ENCODE data around the gene PLCB4. TPM values are rescaled to one million over a fixed set of nuclear protein-coding genes. Genes with fewer than 3 reads are reported as not detected.
A peak's percentile ranks its signal among the peaks of the same experiment; 100 is the strongest.

PLCB4 gene
- total RNA-seq, 1 donor from 2014 or later, result 20.6 TPM

- Mint-ChIP-seq H3K36me3 (peaks cover 8% of the 10 kb centered on the region), H3K9me3 (peaks cover 5% of the 10 kb centered on the region), H3K4me3 (no peak overlapping the region), H3K4me1 (peaks cover 23% of the 10 kb centered on the region), H3K27me3 (ENCODE audit: insufficient read depth, low read depth) (no peaks in the 10 kb centered on the region), H3K27ac (peak overlapping the region; percentile 10)
- no peaks in the 10 kb centered on the region for H4K20me1 ChIP-seq (ENCODE audit: low read depth)
- DNase-seq (ENCODE audit: low spot score), result no peak
- no peaks in the 10 kb centered on the region for H3K27me3 ChIP-seq
- H3K27ac ChIP-seq, result no peak overlapping the region
- peak overlapping the region; percentile 34 for H3K4me2 ChIP-seq
- no peak overlapping the region for H2AFZ ChIP-seq (replicated peaks)
- H3K4me1 ChIP-seq, result peaks cover 14% of the 10 kb centered on the region
- no peak overlapping the region for H3K4me3 ChIP-seq
- H3K79me2 ChIP-seq (ENCODE audit: low read depth), result no peaks in the 10 kb centered on the region
- H3K9me3 ChIP-seq (ENCODE audit: low read depth), result no peaks in the 10 kb centered on the region
- H3K9ac ChIP-seq, result no peak overlapping the region
- no peaks in the 10 kb centered on the region for H3F3A ChIP-seq (ENCODE audit: low read depth)
- H3K36me3 ChIP-seq, result no peaks in the 10 kb centered on the region
- TF ChIP-seq EZH2phosphoT487 (IDR thresholded peaks at IDR 0.05) (no peak), EZH2 (IDR thresholded peaks at IDR 0.05) (no peak)
- TF ChIP-seq, protein P1, sequence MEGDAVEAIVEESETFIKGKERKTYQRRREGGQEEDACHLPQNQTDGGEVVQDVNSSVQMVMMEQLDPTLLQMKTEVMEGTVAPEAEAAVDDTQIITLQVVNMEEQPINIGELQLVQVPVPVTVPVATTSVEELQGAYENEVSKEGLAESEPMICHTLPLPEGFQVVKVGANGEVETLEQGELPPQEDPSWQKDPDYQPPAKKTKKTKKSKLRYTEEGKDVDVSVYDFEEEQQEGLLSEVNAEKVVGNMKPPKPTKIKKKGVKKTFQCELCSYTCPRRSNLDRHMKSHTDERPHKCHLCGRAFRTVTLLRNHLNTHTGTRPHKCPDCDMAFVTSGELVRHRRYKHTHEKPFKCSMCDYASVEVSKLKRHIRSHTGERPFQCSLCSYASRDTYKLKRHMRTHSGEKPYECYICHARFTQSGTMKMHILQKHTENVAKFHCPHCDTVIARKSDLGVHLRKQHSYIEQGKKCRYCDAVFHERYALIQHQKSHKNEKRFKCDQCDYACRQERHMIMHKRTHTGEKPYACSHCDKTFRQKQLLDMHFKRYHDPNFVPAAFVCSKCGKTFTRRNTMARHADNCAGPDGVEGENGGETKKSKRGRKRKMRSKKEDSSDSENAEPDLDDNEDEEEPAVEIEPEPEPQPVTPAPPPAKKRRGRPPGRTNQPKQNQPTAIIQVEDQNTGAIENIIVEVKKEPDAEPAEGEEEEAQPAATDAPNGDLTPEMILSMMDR (IDR thresholded peaks at IDR 0.05), result no peak
These were observed 211.8 kb downstream of the PLCB4 start for GRCh38 chr20:9280666-9281065.

DNA sequence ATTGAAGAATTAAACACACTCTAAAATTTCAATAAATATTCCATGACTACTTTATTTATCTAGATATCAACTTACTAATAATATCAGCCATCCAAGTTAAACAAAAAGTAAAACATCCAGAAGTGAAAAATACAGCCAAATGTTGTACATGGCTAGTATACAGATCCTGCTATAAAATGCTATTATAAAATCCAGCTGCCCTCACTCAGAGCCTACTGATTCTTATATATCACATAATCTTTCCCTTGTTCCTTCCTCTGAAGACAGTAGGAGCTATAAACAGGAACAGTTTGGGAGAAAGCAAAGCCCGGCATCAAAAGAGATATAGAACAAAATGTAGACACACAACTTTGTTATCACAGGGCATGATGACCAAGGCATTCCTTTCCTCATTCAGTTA lies 212.9 kb downstream of the PLCB4 start:
- no peaks in the 10 kb centered on the region for H3K9me3 Mint-ChIP-seq
- no peaks in the 10 kb centered on the region for H4K20me1 ChIP-seq (ENCODE audit: low read depth)
- H3K4me1 Mint-ChIP-seq, result peaks cover 23% of the 10 kb centered on the region
- H3K79me2 ChIP-seq (ENCODE audit: low read depth), result no peaks in the 10 kb centered on the region
- H3K27ac ChIP-seq, result no peak overlapping the region
- no peaks in the 10 kb centered on the region for H3K27me3 ChIP-seq
- H3K9ac ChIP-seq, result no peak overlapping the region
- no peak for DNase-seq (ENCODE audit: low spot score)
- H3K27me3 Mint-ChIP-seq (ENCODE audit: insufficient read depth, low read depth), result no peaks in the 10 kb centered on the region
- no peak overlapping the region for H3K4me2 ChIP-seq
- H3K27ac Mint-ChIP-seq, result no peak overlapping the region
- no peak overlapping the region for H3K4me3 Mint-ChIP-seq
- no peak overlapping the region for H3K4me3 ChIP-seq
- peaks cover 14% of the 10 kb centered on the region for H3K4me1 ChIP-seq
- H3F3A ChIP-seq (ENCODE audit: low read depth), result no peaks in the 10 kb centered on the region
- H3K36me3 ChIP-seq, result no peaks in the 10 kb centered on the region
- TF ChIP-seq, protein P1 (IDR thresholded peaks at IDR 0.05), result no peak
- TF ChIP-seq EZH2 (IDR thresholded peaks at IDR 0.05), result no peak
- no peak for TF ChIP-seq EZH2phosphoT487 (IDR thresholded peaks at IDR 0.05)
- no peaks in the 10 kb centered on the region for H3K36me3 Mint-ChIP-seq
- no peak overlapping the region for H2AFZ ChIP-seq (replicated peaks)
- no peaks in the 10 kb centered on the region for H3K9me3 ChIP-seq (ENCODE audit: low read depth)

- H3K9me3 ChIP-seq (ENCODE audit: low read depth), result no peaks in the 10 kb centered on the region
- no peak overlapping the region for H3K4me2 ChIP-seq
- peaks cover 4% of the 10 kb centered on the region for H3K36me3 Mint-ChIP-seq
- no peak overlapping the region for H3K4me3 ChIP-seq
- TF ChIP-seq EZH2phosphoT487 (IDR thresholded peaks at IDR 0.05), result no peak
- TF ChIP-seq EZH2 (IDR thresholded peaks at IDR 0.05), result no peak
- TF ChIP-seq, protein P1 (IDR thresholded peaks at IDR 0.05), result no peak
- H3K27ac ChIP-seq, result no peak overlapping the region
- H3F3A ChIP-seq (ENCODE audit: low read depth), result no peaks in the 10 kb centered on the region
- H3K27me3 ChIP-seq, result no peaks in the 10 kb centered on the region
- no peaks in the 10 kb centered on the region for H3K27me3 Mint-ChIP-seq (ENCODE audit: insufficient read depth, low read depth)
- no peak overlapping the region for H3K4me3 Mint-ChIP-seq
- no peaks in the 10 kb centered on the region for H3K79me2 ChIP-seq (ENCODE audit: low read depth)
- peaks cover 3% of the 10 kb centered on the region for H3K4me1 Mint-ChIP-seq
- no peak overlapping the region for H3K9ac ChIP-seq
- DNase-seq (ENCODE audit: low spot score), result no peak
- no peaks in the 10 kb centered on the region for H4K20me1 ChIP-seq (ENCODE audit: low read depth)
- no peaks in the 10 kb centered on the region for H3K36me3 ChIP-seq
- H3K4me1 ChIP-seq, result peaks cover under 1% of the 10 kb centered on the region
- H3K27ac Mint-ChIP-seq, result no peak overlapping the region
- H2AFZ ChIP-seq (replicated peaks), result no peak overlapping the region
- H3K9me3 Mint-ChIP-seq, result no peaks in the 10 kb centered on the region
These were observed 216.7 kb downstream of the PLCB4 start for GRCh38 chr20:9285617-9286016.
